SK-N-SH (cell line): ENCODE measurements around the gene PAN3. TPM values are rescaled to one million over a fixed set of nuclear protein-coding genes. Genes with fewer than 3 reads are reported as not detected.

ENCODE experiments used
- CTCF ChIA-PET: fragments of 300-600, 350-600 bp; formaldehyde crosslinking; extraction: SDS; loops from one replicate; lab custom pipeline; 2021; lab: Yijun Ruan, JAX
- POLR2A ChIA-PET: fragments of 350-600 bp; sonication (Branson Sonifier 250); formaldehyde crosslinking; extraction: SDS; loops from one replicate; lab custom pipeline; 2020; ENCODE audit warnings: antibody characterized with exemption, inconsistent platforms; lab: Yijun Ruan, JAX
- DNase-seq: peaks from one replicate; pipeline ENCODE4 v3.0.0; 2012
- H2AFZ ChIP-seq: fragments of 200-600 bp; sonication (generic); 2 replicates; pipeline ENCODE4 v1.8.1; 2016; ENCODE audit warnings: antibody characterized with exemption, mild to moderate bottlenecking, low read depth
- H3F3A ChIP-seq: fragments of 200-600 bp; sonication (generic); replicated peaks from 2 replicates; pipeline ENCODE3; 2016; ENCODE audit warnings: antibody characterized with exemption, mild to moderate bottlenecking; ENCODE audit not compliant: insufficient read depth
- H3K27ac ChIP-seq, 2 experiments: fragments of 200-500 bp in 1 of 2; fragments of 200-600 bp in 1 of 2; sonication (Bioruptor generic) in 1 of 2; sonication (generic), shearing (Covaris generic) in 1 of 2; 2 replicates each; pipeline versions ENCODE4 v1.5.1 to v1.6.1; 2014 to 2016; ENCODE audit warnings: low read depth in 2 of 2, inconsistent platforms in 1 of 2, low read length in 1 of 2, mild to moderate bottlenecking in 1 of 2, mixed read lengths in 1 of 2
- H3K27me3 ChIP-seq: fragments of 200-600 bp; sonication (generic), shearing (Covaris generic); 2 replicates; pipeline ENCODE4 v1.6.1; 2016; ENCODE audit warnings: mixed run types; ENCODE audit not compliant: insufficient read depth
- H3K36me3 ChIP-seq, 2 experiments: fragments of 200-500 bp in 1 of 2; fragments of 200-600 bp in 1 of 2; sonication (Bioruptor generic) in 1 of 2; sonication (generic) in 1 of 2; replicated peaks in 1 of 2; 2 replicates each; pipeline versions ENCODE3 to v1.5.1; 2014 to 2016; ENCODE audit warnings: low read length in 1 of 2, mild to moderate bottlenecking in 1 of 2; ENCODE audit not compliant: insufficient read depth in 2 of 2, control insufficient read depth in 1 of 2
- H3K4me1 ChIP-seq, 2 experiments: fragments of 200-500 bp in 1 of 2; fragments of 200-600 bp in 1 of 2; sonication (Bioruptor generic) in 1 of 2; sonication (generic), shearing (Covaris generic) in 1 of 2; 2 replicates each; pipeline versions ENCODE4 v1.5.1 to v1.6.1; 2014 to 2016; ENCODE audit warnings: low read depth in 1 of 2, low read length in 1 of 2, mixed run types in 1 of 2; ENCODE audit not compliant: insufficient read depth in 2 of 2, control insufficient read depth in 1 of 2
- H3K4me2 ChIP-seq: fragments of 200-600 bp; sonication (generic), shearing (Covaris generic); 2 replicates; pipeline ENCODE4 v1.6.1; 2017; ENCODE audit warnings: mixed run types
- H3K4me3 ChIP-seq, 2 experiments: fragments of 200-500 bp in 1 of 2; fragments of 200-600 bp in 1 of 2; sonication (Bioruptor generic) in 1 of 2; sonication (generic), shearing (Covaris generic) in 1 of 2; 2 replicates each; pipeline versions ENCODE4 v1.5.1 to v1.8.1; 2014 to 2016; ENCODE audit warnings: low read depth in 2 of 2, inconsistent platforms in 1 of 2, low read length in 1 of 2, mild to moderate bottlenecking in 1 of 2, mixed read lengths in 1 of 2, moderate library complexity in 1 of 2
- H3K79me2 ChIP-seq: fragments of 200-600 bp; sonication (generic); 2 replicates; pipeline ENCODE4 v1.8.1; 2017; ENCODE audit warnings: mild to moderate bottlenecking; ENCODE audit not compliant: insufficient read depth
- H3K9ac ChIP-seq: fragments of 200-600 bp; sonication (generic); 2 replicates; pipeline ENCODE4 v1.6.1; 2017; ENCODE audit warnings: mixed run types
- H3K9me2 ChIP-seq: fragments of 200-600 bp; sonication (generic); 2 replicates; pipeline ENCODE4 v1.6.1; 2017; ENCODE audit warnings: mixed run types
- H3K9me3 ChIP-seq: fragments of 200-600 bp; sonication (generic); 2 replicates; pipeline ENCODE4 v1.6.1; 2017; ENCODE audit warnings: mixed run types, mild to moderate bottlenecking, moderate library complexity
- H4K20me1 ChIP-seq: fragments of 200-600 bp; sonication (generic); 2 replicates; pipeline ENCODE4 v1.6.1; 2017; ENCODE audit warnings: mild to moderate bottlenecking, mixed run types; ENCODE audit not compliant: insufficient read depth
- EP300 ChIP-seq, 2 experiments: IDR thresholded peaks; 2 replicates each; pipeline versions ENCODE4 v1.4.0 to v1.6.1; 2012; ENCODE audit warnings: borderline replicate concordance in 1 of 2, low read depth in 1 of 2, low read length in 1 of 2
- EZH2phosphoT487 ChIP-seq: fragments of 200-600 bp; sonication (generic); IDR thresholded peaks from 2 replicates; pipeline ENCODE4 v1.6.1; 2017; ENCODE audit warnings: low read depth, mixed run types, mild to moderate bottlenecking, antibody characterized with exemption, moderate library complexity, borderline replicate concordance
- FOSL2 ChIP-seq: IDR thresholded peaks from 2 replicates; pipeline ENCODE4 v1.4.0; 2012; ENCODE audit warnings: low read depth, mild to moderate bottlenecking, moderate library complexity, borderline replicate concordance
- FOXM1 ChIP-seq: IDR thresholded peaks from 2 replicates; pipeline ENCODE4 v1.4.0; 2012; ENCODE audit warnings: low read depth, mild to moderate bottlenecking
- GATA2 ChIP-seq: sonication (generic); formaldehyde crosslinking; IDR thresholded peaks from 2 replicates; pipeline ENCODE4 v1.5.0; 2020; ENCODE audit warnings: mild to moderate bottlenecking, missing genetic modification reagents
- JUND ChIP-seq: IDR thresholded peaks from 2 replicates; pipeline ENCODE4 v1.4.0; 2012
- MEF2A ChIP-seq: IDR thresholded peaks from 2 replicates; pipeline ENCODE4 v1.4.0; 2012; ENCODE audit warnings: low read depth, borderline replicate concordance
- MXI1 ChIP-seq: IDR thresholded peaks from 2 replicates; pipeline ENCODE4 v1.6.1; 2012; ENCODE audit warnings: mild to moderate bottlenecking, low read depth, low read length, improper control_type of control experiment
- RCOR1 ChIP-seq: fragments of 150-350 bp; IDR thresholded peaks from 2 replicates; pipeline ENCODE4 v1.6.1; 2017; ENCODE audit warnings: antibody characterized with exemption, low read length
- RFX5 ChIP-seq: IDR thresholded peaks from 2 replicates; pipeline ENCODE4 v1.6.1; 2012; ENCODE audit warnings: mild to moderate bottlenecking, improper control_type of control experiment, low read length
- SIN3A ChIP-seq: IDR thresholded peaks from 2 replicates; pipeline ENCODE4 v1.6.1; 2012; ENCODE audit warnings: low read depth, mild to moderate bottlenecking, low read length, moderate library complexity, borderline replicate concordance
- SMC3 ChIP-seq: IDR thresholded peaks from 2 replicates; pipeline ENCODE4 v1.6.1; 2012; ENCODE audit warnings: low read depth, low read length, improper control_type of control experiment
- TCF12 ChIP-seq: IDR thresholded peaks from 2 replicates; pipeline ENCODE4 v1.4.0; 2012
- TEAD4 ChIP-seq: IDR thresholded peaks from 2 replicates; pipeline ENCODE4 v1.4.0; 2012; ENCODE audit warnings: mild to moderate bottlenecking, borderline replicate concordance; ENCODE audit not compliant: insufficient read depth
- YY1 ChIP-seq: IDR thresholded peaks from 2 replicates; pipeline ENCODE4 v1.4.0; 2012; ENCODE audit warnings: low read depth, mild to moderate bottlenecking
- WGBS: methylation state at CpG from one replicate; pipeline ENCODE4 v1.1.6; 2017; ENCODE audit warnings: low lambda C conversion rate; 5-methylcytosine and 5-hydroxymethylcytosine counted together
- polyA plus RNA-seq, 3 experiments: library from polyadenylated mRNA; depleted of rRNA; stranded (reverse); fragments of >200 nt; gene quantifications; 2 replicates each; pipeline ENCODE4 v1.2.3, GENCODE V29; 2012
- TF ChIP-seq, protein P1 (sequence below): IDR thresholded peaks from 2 replicates; pipeline ENCODE4 v1.4.0; 2012; ENCODE audit warnings: low read depth, borderline replicate concordance
- TF ChIP-seq, protein P2 (sequence below): IDR thresholded peaks from 2 replicates; pipeline ENCODE4; 2012
- TF ChIP-seq, protein P3 (sequence below): IDR thresholded peaks from 2 replicates; pipeline ENCODE4 v1.4.0; 2012; ENCODE audit warnings: low read depth
- TF ChIP-seq, protein P4 (sequence below): IDR thresholded peaks from 2 replicates; pipeline ENCODE4 v1.4.0; 2012; ENCODE audit warnings: low read depth, borderline replicate concordance

PAN3 gene
- polyA plus RNA-seq, 1 of the 3 experiments (the other 2 are of a cell fraction), result 6.4 TPM

DNA sequence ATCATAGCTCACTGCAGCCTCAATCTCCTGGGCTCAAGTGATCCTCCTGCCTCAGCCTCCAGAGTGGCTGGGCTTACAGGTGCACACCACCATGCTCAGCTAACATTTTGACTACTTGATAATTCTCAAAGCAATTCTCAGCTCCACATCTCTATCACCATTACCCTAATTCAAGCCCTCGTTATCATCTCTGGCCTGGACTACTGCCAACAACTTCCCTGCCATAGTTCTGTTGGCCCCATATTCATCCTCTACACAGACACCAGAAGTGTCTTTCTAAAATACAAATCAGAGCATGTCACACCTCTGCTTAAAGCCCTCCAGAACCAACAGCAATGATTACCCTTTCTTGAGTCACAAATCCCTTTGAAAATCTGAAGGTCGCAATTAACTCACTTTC, 45.9 kb upstream of the PAN3 start:
- no peak for DNase-seq
- WGBS, result 13% methylated on average over 2 of the region's 2 CpGs
- H3K9me2 ChIP-seq, result no peaks in the 10 kb centered on the region
- no peaks in the 10 kb centered on the region for H4K20me1 ChIP-seq
- H3K4me1 ChIP-seq, result no peaks in the 10 kb centered on the region
- no peak overlapping the region for H3K27ac ChIP-seq
- H3K9ac ChIP-seq, result no peak overlapping the region
- TF ChIP-seq MXI1 (no peak), FOXM1 (no peak)
- H3K4me2 ChIP-seq, result no peak overlapping the region
- no peak overlapping the region for H3K4me3 ChIP-seq
- no peaks in the 10 kb centered on the region for H3F3A ChIP-seq
- H2AFZ ChIP-seq, result no peak overlapping the region
- POLR2A ChIA-PET, result no interaction called here
- H3K9me3 ChIP-seq, result no peaks in the 10 kb centered on the region
- H3K79me2 ChIP-seq, result no peaks in the 10 kb centered on the region
- peaks cover 22% of the 10 kb centered on the region for H3K27me3 ChIP-seq
- H3K36me3 ChIP-seq, result no peaks in the 10 kb centered on the region
- CTCF ChIA-PET, result no interaction called here

DNA sequence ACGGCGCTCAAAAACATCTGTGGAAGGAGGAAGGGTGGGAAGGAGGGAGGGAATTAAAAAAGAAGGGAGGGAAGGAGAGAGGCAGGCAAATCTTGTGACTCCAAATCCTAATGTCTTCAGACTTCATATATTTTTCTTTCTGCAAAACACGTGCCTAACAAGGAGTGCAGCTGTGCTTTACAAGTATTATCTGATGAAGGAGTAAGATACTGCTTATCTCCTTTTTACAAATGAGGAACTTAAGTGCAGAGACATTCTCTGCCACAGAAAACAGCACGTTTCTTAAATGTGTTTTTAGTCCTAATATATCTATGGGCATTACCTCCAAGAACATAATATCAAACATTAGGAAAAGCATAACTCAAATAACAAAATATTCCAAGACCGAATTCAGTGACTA, 44.5 kb upstream of the PAN3 start:
- Histone ChIP-seq H3K4me2 (no peak overlapping the region), H3K27me3 (peaks cover 30% of the 10 kb centered on the region), H3K79me2 (no peaks in the 10 kb centered on the region), H3K4me1 (no peaks in the 10 kb centered on the region), H3K9me3 (no peaks in the 10 kb centered on the region), H3K27ac (no peak overlapping the region), H2AFZ (no peak overlapping the region), H3F3A (no peaks in the 10 kb centered on the region), H3K4me3 (no peak overlapping the region), H3K36me3 (no peaks in the 10 kb centered on the region), H3K9ac (no peak overlapping the region), H4K20me1 (no peaks in the 10 kb centered on the region), H3K9me2 (no peaks in the 10 kb centered on the region)
- WGBS, result 1% methylated on average over 5 of the region's 5 CpGs
- DNase-seq, result no peak
- TF ChIP-seq, protein P1, sequence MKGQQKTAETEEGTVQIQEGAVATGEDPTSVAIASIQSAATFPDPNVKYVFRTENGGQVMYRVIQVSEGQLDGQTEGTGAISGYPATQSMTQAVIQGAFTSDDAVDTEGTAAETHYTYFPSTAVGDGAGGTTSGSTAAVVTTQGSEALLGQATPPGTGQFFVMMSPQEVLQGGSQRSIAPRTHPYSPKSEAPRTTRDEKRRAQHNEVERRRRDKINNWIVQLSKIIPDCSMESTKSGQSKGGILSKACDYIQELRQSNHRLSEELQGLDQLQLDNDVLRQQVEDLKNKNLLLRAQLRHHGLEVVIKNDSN, result no peak
- TF ChIP-seq YY1 (no peak), JUND (no peak), FOSL2 (no peak), EZH2phosphoT487 (no peak), MEF2A (no peak), SIN3A (no peak), TCF12 (no peak), TEAD4 (no peak), EP300 (IDR thresholded peaks at IDR 0.05; ENCODE audit: borderline replicate concordance in 1 of 2, low read depth in 1 of 2, low read length in 1 of 2) (no peak), GATA2 (CRISPR knock-in tag) (no peak), RCOR1 (no peak), FOXM1 (no peak), RFX5 (no peak), SMC3 (no peak)
- TF ChIP-seq, protein P2, sequence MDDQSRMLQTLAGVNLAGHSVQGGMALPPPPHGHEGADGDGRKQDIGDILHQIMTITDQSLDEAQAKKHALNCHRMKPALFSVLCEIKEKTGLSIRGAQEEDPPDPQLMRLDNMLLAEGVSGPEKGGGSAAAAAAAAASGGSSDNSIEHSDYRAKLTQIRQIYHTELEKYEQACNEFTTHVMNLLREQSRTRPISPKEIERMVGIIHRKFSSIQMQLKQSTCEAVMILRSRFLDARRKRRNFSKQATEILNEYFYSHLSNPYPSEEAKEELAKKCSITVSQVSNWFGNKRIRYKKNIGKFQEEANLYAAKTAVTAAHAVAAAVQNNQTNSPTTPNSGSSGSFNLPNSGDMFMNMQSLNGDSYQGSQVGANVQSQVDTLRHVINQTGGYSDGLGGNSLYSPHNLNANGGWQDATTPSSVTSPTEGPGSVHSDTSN, result no peak
- TF ChIP-seq, protein P3, sequence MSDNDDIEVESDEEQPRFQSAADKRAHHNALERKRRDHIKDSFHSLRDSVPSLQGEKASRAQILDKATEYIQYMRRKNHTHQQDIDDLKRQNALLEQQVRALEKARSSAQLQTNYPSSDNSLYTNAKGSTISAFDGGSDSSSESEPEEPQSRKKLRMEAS, result no peak
- TF ChIP-seq, protein P4, sequence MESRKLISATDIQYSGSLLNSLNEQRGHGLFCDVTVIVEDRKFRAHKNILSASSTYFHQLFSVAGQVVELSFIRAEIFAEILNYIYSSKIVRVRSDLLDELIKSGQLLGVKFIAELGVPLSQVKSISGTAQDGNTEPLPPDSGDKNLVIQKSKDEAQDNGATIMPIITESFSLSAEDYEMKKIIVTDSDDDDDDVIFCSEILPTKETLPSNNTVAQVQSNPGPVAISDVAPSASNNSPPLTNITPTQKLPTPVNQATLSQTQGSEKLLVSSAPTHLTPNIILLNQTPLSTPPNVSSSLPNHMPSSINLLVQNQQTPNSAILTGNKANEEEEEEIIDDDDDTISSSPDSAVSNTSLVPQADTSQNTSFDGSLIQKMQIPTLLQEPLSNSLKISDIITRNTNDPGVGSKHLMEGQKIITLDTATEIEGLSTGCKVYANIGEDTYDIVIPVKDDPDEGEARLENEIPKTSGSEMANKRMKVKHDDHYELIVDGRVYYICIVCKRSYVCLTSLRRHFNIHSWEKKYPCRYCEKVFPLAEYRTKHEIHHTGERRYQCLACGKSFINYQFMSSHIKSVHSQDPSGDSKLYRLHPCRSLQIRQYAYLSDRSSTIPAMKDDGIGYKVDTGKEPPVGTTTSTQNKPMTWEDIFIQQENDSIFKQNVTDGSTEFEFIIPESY, result no peak
- POLR2A ChIA-PET, result no interaction called here
- CTCF ChIA-PET, result no interaction called here
